Adrenal gland (tissue), 12 donors: ENCODE data around the gene LMNTD1. TPM values are rescaled to one million over a fixed set of nuclear protein-coding genes. Genes with fewer than 3 reads are reported as not detected.

ENCODE experiments used
- DNase-seq, 7 donors: peaks; one replicate each; pipeline ENCODE4 v3.0.0-alpha.2; 2019 to 2020
- H3K27ac ChIP-seq, 5 donors: fragments of 200-600 bp; sonication (generic) in 4 of 5; 1 replicate in 3 of 5; 2 replicates in 2 of 5; pipeline versions ENCODE4 v1.5.1 to v1.8.0; 2016 to 2020; ENCODE audit warnings: mild to moderate bottlenecking in 1 of 5
- H3K27me3 ChIP-seq: fragments of 200-600 bp; 2 replicates; pipeline ENCODE4 v1.8.0; 2021
- H3K36me3 ChIP-seq, 2 donors: fragments of 200-600 bp; replicated peaks in 1 of 2; 1 replicate in 1 of 2; 2 replicates in 1 of 2; pipeline versions ENCODE4 v1.5.1 to v1.8.0; 2018 to 2022
- H3K4me1 ChIP-seq, 2 donors: fragments of 200-600 bp; replicated peaks in 1 of 2; 1 replicate in 1 of 2; 2 replicates in 1 of 2; pipeline versions ENCODE4 v1.5.1 to v1.8.0; 2018 to 2021
- H3K4me3 ChIP-seq, 4 donors: fragments of 200-600 bp; sonication (generic) in 3 of 4; one replicate each; pipeline ENCODE4 v1.5.1; 2016 to 2018
- H3K9me3 ChIP-seq, 3 donors: fragments of 200-600 bp; sonication (generic) in 1 of 3; replicated peaks in 1 of 3; 1 replicate in 2 of 3; 2 replicates in 1 of 3; pipeline versions ENCODE4 v1.5.1 to v1.8.0; 2016 to 2021
- CTCF ChIP-seq, 6 experiments: fragments of 450-650 bp in 4 of 6; fragments of 200-600 bp in 2 of 6; sonication (generic) in 1 of 6; IDR thresholded peaks; 1 replicate in 5 of 6; 2 replicates in 1 of 6; pipeline versions ENCODE4 v1.5.1 to v1.8.0; 2016 to 2021; ENCODE audit warnings: antibody characterized with exemption in 6 of 6, mild to moderate bottlenecking in 2 of 6, moderate library complexity in 1 of 6
- POLR2A ChIP-seq, 2 donors: fragments of 450-650 bp; IDR thresholded peaks; one replicate each; pipeline ENCODE4 v1.6.1; 2017; ENCODE audit warnings: antibody characterized with exemption in 2 of 2, mild to moderate bottlenecking in 2 of 2, moderate library complexity in 1 of 2
- WGBS, 4 donors: extraction: QIAGEN DNeasy Blood & Tissue Kit in 2 of 4; methylation state at CpG; one replicate each; pipeline versions ENCODE4 v1.1.5 to v1.1.7; 2013 to 2017; 5-methylcytosine and 5-hydroxymethylcytosine counted together
- intact Hi-C, 2 donors: fragments of 100-400 bp; cut with DNase I; formaldehyde crosslinking; loops; one replicate each; pipeline versions ENCODE4 v1.14.1 to v1.15.0; 2022 to 2023
- polyA plus RNA-seq, 3 donors: library from polyadenylated mRNA; stranded (reverse); fragments of 200-250 nt in 2 of 3; fragments of 350-450 nt in 1 of 3; fragmentation: Illumina TruSeq in 1 of 3; extraction: RNeasy Lipid Tissue Mini Kit (QIAGEN cat#74804) in 1 of 3; gene quantifications; one replicate each; pipeline ENCODE4 v1.2.3, GENCODE V29; 2013 to 2014
- total RNA-seq, 9 donors: library from RNA; depleted of rRNA in 4 of 9; stranded (reverse); fragments of >200 nt in 4 of 9; fragments of 120-200 nt in 1 of 9; fragmentation: NEBNext Ultra II Directional in 1 of 9; extraction: Animal tissue kit (Norgen Biotek cat#: 25700) in 1 of 9; gene quantifications; one replicate each; pipeline versions ENCODE4 v1.1.0 to v1.2.4, GENCODE V29; 2013 to 2023
- donor health status: healthy with polysubstance abuse.
- donor health status: Bipolar disorder and iron deficiency.
- donor health status: DM: yes; HTN: yes; CAD: no.
- donor health status: DM: no; HTN: no; CAD: no.
- donor health status: DM: no; HTN: no; CAD: no.
- donor health status: DM: yes; HTN: yes; CAD: no.

LMNTD1 gene
- total and polyA plus RNA-seq, 12 donors = 0.27 to 4.9 (median 0.46) TPM; not detected in 9

GRCh38 chr12:25482625-25483024 lies 70.5 kb downstream of the LMNTD1 start:
- intact Hi-C loops = no loop called here
- no peak for DNase-seq
- 46 to 64% (median 55%) methylated on average over 5 of the region's 5 CpGs for WGBS, 4 donors
- no peaks in the 10 kb centered on the region for H3K4me1 ChIP-seq
- TF ChIP-seq POLR2A (IDR thresholded peaks at IDR 0.05) = no peak
- TF ChIP-seq CTCF (IDR thresholded peaks at IDR 0.05) = no peak
- H3K4me3 ChIP-seq = no peak overlapping the region
- H3K36me3 ChIP-seq = no peaks in the 10 kb centered on the region
- no peak overlapping the region for H3K27ac ChIP-seq
- H3K9me3 ChIP-seq = no peaks in the 10 kb centered on the region
- H3K27me3 ChIP-seq = no peaks in the 10 kb centered on the region

GRCh38 chr12:25480145-25480544 lies 72.9 kb downstream of the LMNTD1 start:
- no peaks in the 10 kb centered on the region for H3K36me3 ChIP-seq
- no peak overlapping the region for H3K27ac ChIP-seq
- 85 to 97% (median 92%) methylated on average over 1 of the region's 1 CpG for WGBS, 4 donors
- H3K27me3 ChIP-seq = no peaks in the 10 kb centered on the region
- TF ChIP-seq POLR2A (IDR thresholded peaks at IDR 0.05) = no peak
- no peak for TF ChIP-seq CTCF (IDR thresholded peaks at IDR 0.05)
- no peak for DNase-seq
- no peaks in the 10 kb centered on the region for H3K9me3 ChIP-seq
- no peak overlapping the region for H3K4me3 ChIP-seq
- no peaks in the 10 kb centered on the region for H3K4me1 ChIP-seq
- intact Hi-C loops = no loop called here

- intact Hi-C loops = no loop called here
- 87 to 93% (median 90%) methylated on average over 5 of the region's 5 CpGs for WGBS, 4 donors
- H3K9me3 ChIP-seq = no peaks in the 10 kb centered on the region
- no peaks in the 10 kb centered on the region for H3K36me3 ChIP-seq
- no peaks in the 10 kb centered on the region for H3K4me1 ChIP-seq
- H3K4me3 ChIP-seq = no peak overlapping the region
- no peak overlapping the region for H3K27ac ChIP-seq
- no peaks in the 10 kb centered on the region for H3K27me3 ChIP-seq
- no peak for DNase-seq
- TF ChIP-seq CTCF (IDR thresholded peaks at IDR 0.05) (no peak), POLR2A (IDR thresholded peaks at IDR 0.05) (no peak)
Measured at GRCh38 chr12:25477217-25477616, 75.9 kb downstream of the LMNTD1 start.

GRCh38 chr12:25472453-25472852 lies 80.6 kb downstream of the LMNTD1 start:
- no peaks in the 10 kb centered on the region for H3K4me1 ChIP-seq
- intact Hi-C loops = no loop called here
- no peaks in the 10 kb centered on the region for H3K36me3 ChIP-seq
- no peak for TF ChIP-seq POLR2A (IDR thresholded peaks at IDR 0.05)
- no peak for TF ChIP-seq CTCF (IDR thresholded peaks at IDR 0.05)
- no peaks in the 10 kb centered on the region for H3K27me3 ChIP-seq
- H3K9me3 ChIP-seq = no peaks in the 10 kb centered on the region
- H3K4me3 ChIP-seq = no peak overlapping the region
- no peak overlapping the region for H3K27ac ChIP-seq
- DNase-seq = no peak
